Measurements from ENCODE around the gene USP33. TPM values are rescaled to one million over a fixed set of nuclear protein-coding genes. Genes with fewer than 3 reads are reported as not detected.

Gene USP33
- total and polyA plus RNA-seq, 2 of the 8 experiments (the other 6 are each of a cell fraction or from before 2014, with no cell fraction given): 20.0 to 55.5 TPM

DNA sequence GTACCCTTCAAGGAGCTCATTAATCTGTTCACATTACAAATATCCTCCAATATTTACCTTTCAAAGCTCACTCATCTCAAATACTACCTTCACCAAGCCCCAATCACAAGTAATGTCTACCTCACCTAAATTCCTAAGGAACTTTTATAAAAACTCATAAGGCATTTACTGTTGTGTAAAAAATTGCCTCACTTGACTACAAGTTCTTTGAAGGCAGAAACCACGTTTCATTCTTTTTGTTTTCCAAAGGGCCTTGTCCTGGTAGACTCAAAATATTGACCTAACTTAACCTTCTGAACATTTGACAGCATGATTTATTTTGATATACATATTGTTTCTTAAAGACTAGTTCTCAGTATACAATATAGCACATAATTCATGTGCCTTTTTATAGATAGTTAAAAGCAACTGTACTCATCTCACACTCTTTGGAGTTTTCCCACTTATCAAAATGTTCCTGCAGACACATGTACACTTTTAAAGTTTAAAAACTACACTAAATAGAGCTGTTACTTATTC lies 2.5 kb downstream of the USP33 start:
- Histone ChIP-seq H4K20me1 (replicated peaks in 1 of 2; ENCODE audit: control insufficient read depth in 1 of 2, insufficient read depth in 2 of 2, low read length in 2 of 2) (no peaks in the 10 kb centered on the region), H3K23me2 (ENCODE audit: low read depth, low read length) (peaks cover 2% of the 10 kb centered on the region; the same call in 1 of the 2 replicates), H3K9me3 (ENCODE audit: insufficient read depth in 2 of 2, low read depth in 1 of 2, low read length in 1 of 2) (no peaks in the 10 kb centered on the region), H2AK5ac (ENCODE audit: low read depth, low read length) (no peak overlapping the region), H2BK120ac (replicated peaks; ENCODE audit: low read depth, low read length) (no peak overlapping the region), H2BK12ac (ENCODE audit: low read depth, low read length) (no peak overlapping the region), H4K5ac (ENCODE audit: insufficient read length, low read depth, low read length) (no peak overlapping the region), H3K27ac (ENCODE audit: low read depth, low read length) (no peak overlapping the region), H3K9ac (replicated peaks in 1 of 4; ENCODE audit: extremely low read depth in 1 of 4, low read depth in 3 of 4, low read length in 3 of 4) (no peak overlapping the region), H3K14ac (ENCODE audit: insufficient read length) (no peak overlapping the region), H4K8ac (ENCODE audit: extremely low read depth, insufficient read depth, low read length) (no peak overlapping the region), H2BK20ac (ENCODE audit: low read length) (no peak overlapping the region), H3K18ac (ENCODE audit: extremely low read depth, low read length) (no peak overlapping the region), H3K79me2 (ENCODE audit: control insufficient read depth in 1 of 2, insufficient read depth in 2 of 2, low read length in 2 of 2) (peaks cover 2 to 65% of the 10 kb centered on the region in 2 experiments), H3K56ac (replicated peaks; ENCODE audit: insufficient read length, low read depth, low read length) (no peak overlapping the region), H3K4me1 (replicated peaks in 1 of 4; ENCODE audit: control insufficient read depth in 3 of 4, insufficient read depth in 4 of 4, low read length in 3 of 4) (no peaks in the 10 kb centered on the region; a peak in 1 of 7 replicates), H3K4ac (replicated peaks; ENCODE audit: insufficient read length, low read depth, low read length) (no peak overlapping the region), H4K91ac (replicated peaks; ENCODE audit: insufficient read length, low read length) (no peak overlapping the region), H3K27me3 (replicated peaks in 1 of 4; ENCODE audit: control insufficient read depth in 3 of 4, extremely low read depth in 1 of 4, insufficient read depth in 3 of 4, low read length in 3 of 4) (no peaks in the 10 kb centered on the region), H2BK15ac (ENCODE audit: low read length) (no peak overlapping the region), H2AFZ (ENCODE audit: low read length) (no peak overlapping the region), H3K23ac (ENCODE audit: insufficient read length) (no peak overlapping the region), H2BK5ac (ENCODE audit: low read depth, low read length) (no peak overlapping the region), H3K79me1 (ENCODE audit: low read depth, low read length) (no peaks in the 10 kb centered on the region; the same call in none of the 2 replicates), H3K36me3 (ENCODE audit: control insufficient read depth in 2 of 4, insufficient read depth in 4 of 4, low read length in 3 of 4) (no peaks in the 10 kb centered on the region), H3K4me3 (ENCODE audit: extremely low read depth in 1 of 4, insufficient read depth in 2 of 4, low read depth in 3 of 4, low read length in 4 of 4) (no peak overlapping the region), H3K4me2 (ENCODE audit: insufficient read depth in 1 of 2, low read depth in 2 of 2, low read length in 2 of 2) (no peak overlapping the region)
- FAIRE-seq: no peak
- TF ChIP-seq KDM1A (IDR thresholded peaks at IDR 0.05; ENCODE audit: borderline replicate concordance, low read length): no peak
- TF ChIP-seq YY1 (IDR thresholded peaks at IDR 0.05; ENCODE audit: low read depth, low read length): no peak
- DNase-seq (ENCODE audit: low read depth in 1 of 2, low spot score in 2 of 2): no peak
- ChIA-PET CTCF (ENCODE audit: partially characterized antibody) (interaction anchor here (0.6 to 0.7 kb wide), 3 partner anchors 10 to 15 kb away, joined by 3 read pairs; no protein-coding TSS in a partner anchor), POLR2A (ENCODE audit: partially characterized antibody) (interaction anchor here (0.6 to 1.3 kb wide), 2 partner anchors 17 to 222 kb away, joined by 4 read pairs; partner anchors contain the start of gene FUBP1)
- WGBS, 2 experiments (ENCODE audit: extremely low coverage in 1 of 2, insufficient coverage in 1 of 2, insufficient read length in 1 of 2, insufficient replicate concordance in 2 of 2, low coverage in 1 of 2, low lambda C conversion rate in 2 of 2, missing lambda C conversion rate in 1 of 2): 100% methylated on average over 1 of the region's 1 CpG; no CpG with 5 or more reads in 1 of the 2 experiments

Measured in H1 (cell line).